Gastroesophageal sphincter (tissue), 3 donors: ENCODE results near the gene SOX13.

Experiments used
- EP300 ChIP-seq: sonication (generic); formaldehyde crosslinking; IDR thresholded peaks from one replicate; pipeline ENCODE4 v1.6.1; 2017; ENCODE audit warnings: antibody characterized with exemption, mild to moderate bottlenecking
- POLR2AphosphoS5 ChIP-seq: sonication (generic); formaldehyde crosslinking; IDR thresholded peaks from one replicate; pipeline ENCODE4 v1.6.1; 2017; ENCODE audit warnings: antibody characterized with exemption
- TF ChIP-seq, protein P1 (sequence below), 4 experiments: fragments of 200-600 bp in 2 of 4; fragments of 450-650 bp in 2 of 4; sonication (generic) in 1 of 4; IDR thresholded peaks; one replicate each; pipeline ENCODE4 v1.5.1; 2017 to 2019; ENCODE audit warnings: antibody characterized with exemption in 4 of 4, mild to moderate bottlenecking in 2 of 4, moderate library complexity in 2 of 4

DNA sequence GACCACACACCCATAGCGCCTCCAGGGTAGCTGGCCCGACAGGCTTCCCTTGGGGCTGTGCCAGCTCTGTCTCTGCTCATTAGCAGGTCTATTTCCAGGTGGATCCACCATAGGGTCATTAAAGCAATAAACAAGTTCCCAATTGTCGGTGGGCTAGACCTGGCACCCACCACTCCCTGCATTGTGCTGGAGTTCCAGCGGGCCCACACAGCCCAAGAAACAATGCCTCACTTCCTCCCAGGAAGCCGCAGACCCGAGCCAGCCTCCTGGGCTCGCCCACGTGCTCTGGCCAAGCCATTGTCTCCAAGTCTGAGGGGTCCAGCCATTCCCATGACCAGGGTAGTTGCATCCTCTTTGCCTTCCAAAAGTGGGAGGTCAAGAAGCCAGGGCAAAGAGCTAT, 27.5 kb upstream of the SOX13 start:
- TF ChIP-seq, protein P1, sequence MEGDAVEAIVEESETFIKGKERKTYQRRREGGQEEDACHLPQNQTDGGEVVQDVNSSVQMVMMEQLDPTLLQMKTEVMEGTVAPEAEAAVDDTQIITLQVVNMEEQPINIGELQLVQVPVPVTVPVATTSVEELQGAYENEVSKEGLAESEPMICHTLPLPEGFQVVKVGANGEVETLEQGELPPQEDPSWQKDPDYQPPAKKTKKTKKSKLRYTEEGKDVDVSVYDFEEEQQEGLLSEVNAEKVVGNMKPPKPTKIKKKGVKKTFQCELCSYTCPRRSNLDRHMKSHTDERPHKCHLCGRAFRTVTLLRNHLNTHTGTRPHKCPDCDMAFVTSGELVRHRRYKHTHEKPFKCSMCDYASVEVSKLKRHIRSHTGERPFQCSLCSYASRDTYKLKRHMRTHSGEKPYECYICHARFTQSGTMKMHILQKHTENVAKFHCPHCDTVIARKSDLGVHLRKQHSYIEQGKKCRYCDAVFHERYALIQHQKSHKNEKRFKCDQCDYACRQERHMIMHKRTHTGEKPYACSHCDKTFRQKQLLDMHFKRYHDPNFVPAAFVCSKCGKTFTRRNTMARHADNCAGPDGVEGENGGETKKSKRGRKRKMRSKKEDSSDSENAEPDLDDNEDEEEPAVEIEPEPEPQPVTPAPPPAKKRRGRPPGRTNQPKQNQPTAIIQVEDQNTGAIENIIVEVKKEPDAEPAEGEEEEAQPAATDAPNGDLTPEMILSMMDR (IDR thresholded peaks at IDR 0.05) = no peak
- TF ChIP-seq POLR2AphosphoS5 = no peak
- TF ChIP-seq EP300 = no peak
